ENCODE data around the gene CDH4.

CDH4 gene

GRCh38 chr20:61875996-61876395 lies 623.9 kb downstream of the CDH4 start:
- FAIRE-seq = no peak

DNA sequence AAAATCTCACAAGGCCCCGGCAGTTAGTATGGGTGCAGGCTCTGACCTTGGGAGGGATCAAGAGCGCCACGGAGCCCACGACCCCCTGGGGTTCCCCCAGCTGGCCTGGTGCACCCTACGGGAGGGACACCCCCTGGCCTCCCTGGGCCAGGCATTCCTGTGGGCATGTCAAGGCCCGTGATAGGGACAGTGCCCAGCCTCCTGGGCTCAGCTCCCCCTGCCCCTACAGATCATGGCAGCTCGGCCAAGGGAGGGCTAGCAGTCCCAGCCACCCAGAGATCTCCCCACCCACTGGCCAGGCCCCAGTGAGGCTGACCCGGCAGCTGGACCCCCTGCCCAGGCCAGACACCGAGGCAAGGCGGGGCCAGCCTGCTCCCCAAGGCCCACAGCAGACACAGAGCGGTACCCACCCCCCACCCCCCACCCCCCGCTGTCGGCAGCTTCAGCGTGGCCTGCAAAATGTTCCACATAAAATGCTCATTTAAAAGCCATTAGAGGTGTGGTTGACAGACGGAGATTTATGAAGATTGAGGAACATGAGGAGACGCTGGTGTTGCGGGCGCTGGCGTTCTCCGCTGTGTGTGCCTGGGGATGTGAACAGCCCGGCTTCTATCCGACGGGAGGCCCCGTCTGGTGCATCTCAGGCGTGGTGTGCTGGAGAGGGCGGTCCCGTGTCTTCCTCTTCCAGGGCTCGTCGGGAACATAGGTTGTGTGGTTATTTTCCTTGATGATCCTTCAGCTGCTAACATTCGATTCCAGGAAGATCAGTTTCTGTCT lies 625.1 kb downstream of the CDH4 start:
- no peak for FAIRE-seq

DNA sequence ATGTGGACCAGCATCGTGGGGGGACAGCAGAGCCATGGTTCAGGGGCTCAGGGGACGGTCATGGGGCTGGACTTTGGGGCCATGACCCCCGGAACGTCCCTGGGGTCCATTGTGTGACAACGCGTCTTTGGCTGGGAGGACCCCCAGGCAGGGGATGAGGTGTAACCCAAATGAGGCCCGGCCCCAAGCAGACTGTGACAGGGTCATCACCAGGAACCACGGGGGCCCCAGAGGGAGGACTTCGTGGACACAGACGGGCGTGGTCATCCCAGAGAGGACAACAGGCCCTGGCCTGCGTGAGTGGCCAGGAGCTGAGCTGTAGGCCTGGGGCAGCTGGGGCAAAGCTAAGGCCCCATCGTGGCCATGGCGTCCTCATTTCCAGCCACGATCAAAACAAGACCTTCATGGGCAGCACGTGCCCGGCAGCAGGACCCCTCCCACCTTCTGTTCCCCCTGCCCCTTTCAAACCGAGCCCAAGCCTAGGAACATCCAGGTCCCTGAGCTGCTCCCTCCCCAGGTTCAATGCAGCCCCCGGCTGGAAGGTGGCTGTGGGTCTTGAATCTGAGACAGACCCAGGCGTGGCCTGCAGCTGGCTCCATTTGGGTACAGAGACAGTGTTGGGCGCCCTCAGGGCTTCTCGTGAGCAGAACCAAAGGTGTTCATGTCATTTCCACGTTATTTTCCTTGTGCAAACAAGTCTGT lies 625.9 kb downstream of the CDH4 start:
- FAIRE-seq = no peak

DNA sequence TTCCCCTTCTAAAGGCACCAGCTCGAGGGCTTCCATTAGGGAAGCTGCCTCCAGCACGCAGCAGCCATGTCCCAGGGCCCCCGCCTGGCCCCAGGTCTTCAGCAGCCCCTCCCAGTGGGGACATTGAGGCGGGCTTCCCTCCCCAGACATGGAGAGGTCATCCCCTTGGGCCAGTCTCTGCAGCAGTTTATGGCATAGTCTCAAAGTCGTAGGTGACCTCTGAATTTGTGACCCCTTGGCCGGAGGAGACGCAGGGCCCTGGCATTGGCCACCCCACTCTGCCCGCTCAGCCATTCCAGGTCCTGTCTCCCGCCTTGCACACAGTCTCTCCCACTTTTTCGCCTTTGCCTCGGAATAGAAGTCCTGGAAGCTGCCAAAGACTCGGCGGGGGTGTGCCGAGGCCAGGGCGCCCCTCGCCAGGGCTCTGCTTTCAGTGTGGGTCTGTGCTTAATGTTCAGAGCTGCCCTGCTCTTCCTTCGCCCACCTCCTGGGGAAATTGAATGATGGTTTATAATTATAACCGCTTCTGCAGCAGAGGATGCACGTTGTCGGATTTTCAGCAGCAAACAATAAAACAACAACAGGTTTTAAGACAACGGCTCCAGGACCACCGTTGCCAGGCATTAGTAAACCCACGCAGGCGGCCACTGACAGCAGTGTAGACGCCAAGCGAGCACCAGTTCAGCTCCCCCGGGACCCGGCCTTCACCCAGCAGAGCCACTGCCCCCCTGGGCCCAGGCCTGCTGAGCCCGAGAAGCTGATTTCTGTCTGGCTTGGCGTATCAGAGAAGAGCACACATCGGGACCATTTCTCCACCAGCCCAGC lies 626.6 kb downstream of the CDH4 start:
- FAIRE-seq = no peak

DNA sequence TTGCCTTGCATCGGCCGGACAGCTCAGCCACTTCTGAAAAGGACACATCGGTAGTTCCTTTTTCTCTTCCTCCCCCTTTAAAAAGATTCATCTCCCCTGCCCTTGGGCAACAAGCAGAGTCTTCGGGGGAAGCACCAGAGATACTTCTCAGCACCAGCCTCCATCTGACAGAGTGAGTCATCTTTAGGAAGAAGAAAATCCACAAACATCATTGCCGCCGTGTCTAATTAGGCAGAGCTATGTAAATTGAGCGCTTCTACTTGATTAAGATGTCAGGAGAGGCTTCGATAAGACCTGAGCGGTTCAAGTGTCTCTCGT lies 627.2 kb downstream of the CDH4 start:
- no peak for FAIRE-seq

GRCh38 chr20:61879694-61880093 lies 627.6 kb downstream of the CDH4 start:
- no peak for FAIRE-seq

GRCh38 chr20:61880706-61881105 lies 628.6 kb downstream of the CDH4 start:
- no peak for FAIRE-seq

- no peak for FAIRE-seq
Observed at GRCh38 chr20:61881416-61881815, 629.4 kb downstream of the CDH4 start.

GRCh38 chr20:61881861-61882260 lies 629.8 kb downstream of the CDH4 start:
- FAIRE-seq = no peak

DNA sequence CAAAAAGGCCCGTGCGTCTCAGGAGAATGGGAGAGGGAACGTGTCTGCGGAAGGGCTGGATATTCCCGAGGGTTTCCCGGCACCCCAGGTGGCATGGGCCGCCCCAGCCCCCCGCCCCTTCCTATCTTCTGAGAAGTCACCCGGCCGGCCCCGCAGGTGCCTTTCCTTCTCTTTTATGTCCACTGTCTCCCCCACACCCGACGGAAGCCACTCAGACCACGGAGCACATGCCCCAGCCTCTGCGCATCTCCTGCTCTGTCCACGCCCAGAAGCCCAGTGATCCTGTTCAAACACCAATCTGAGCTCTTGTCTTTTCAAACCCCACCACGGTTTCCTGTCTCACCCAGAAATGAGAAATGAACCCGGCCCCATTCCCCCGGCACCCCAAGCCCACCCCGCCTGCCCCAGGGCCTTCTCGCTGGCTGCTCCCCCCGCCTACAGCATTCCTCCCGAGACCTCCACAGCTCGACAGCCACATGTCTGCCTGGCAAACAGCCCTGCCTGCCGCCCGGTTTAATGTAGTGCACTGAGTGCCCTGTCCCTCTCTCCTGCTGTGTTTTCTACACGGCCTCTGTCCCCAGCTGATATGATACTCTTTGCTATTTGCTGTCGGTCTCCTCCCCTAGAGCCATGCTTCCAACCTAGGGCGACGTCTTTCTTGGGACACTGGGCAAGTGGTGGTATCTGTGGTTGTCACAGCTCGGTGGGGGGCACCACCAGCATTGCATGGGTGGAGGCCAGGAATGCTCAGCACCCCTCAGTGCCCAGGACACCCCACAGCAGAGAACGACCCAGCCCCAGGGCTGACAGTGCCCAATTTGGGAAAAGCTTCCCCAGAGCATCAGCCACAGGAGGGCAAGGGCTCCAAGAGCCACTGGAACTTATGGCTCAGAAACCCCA lies 630.9 kb downstream of the CDH4 start:
- no peak for FAIRE-seq

- FAIRE-seq = no peak
Observed at GRCh38 chr20:61883857-61884393, 631.9 kb downstream of the CDH4 start.

- no peak for FAIRE-seq
Observed at GRCh38 chr20:61884571-61885389, 632.7 kb downstream of the CDH4 start.

- no peak for FAIRE-seq
Observed at GRCh38 chr20:61885759-61886715, 634.0 kb downstream of the CDH4 start.

- no peak for FAIRE-seq
Observed at GRCh38 chr20:61886721-61887595, 634.9 kb downstream of the CDH4 start.

DNA sequence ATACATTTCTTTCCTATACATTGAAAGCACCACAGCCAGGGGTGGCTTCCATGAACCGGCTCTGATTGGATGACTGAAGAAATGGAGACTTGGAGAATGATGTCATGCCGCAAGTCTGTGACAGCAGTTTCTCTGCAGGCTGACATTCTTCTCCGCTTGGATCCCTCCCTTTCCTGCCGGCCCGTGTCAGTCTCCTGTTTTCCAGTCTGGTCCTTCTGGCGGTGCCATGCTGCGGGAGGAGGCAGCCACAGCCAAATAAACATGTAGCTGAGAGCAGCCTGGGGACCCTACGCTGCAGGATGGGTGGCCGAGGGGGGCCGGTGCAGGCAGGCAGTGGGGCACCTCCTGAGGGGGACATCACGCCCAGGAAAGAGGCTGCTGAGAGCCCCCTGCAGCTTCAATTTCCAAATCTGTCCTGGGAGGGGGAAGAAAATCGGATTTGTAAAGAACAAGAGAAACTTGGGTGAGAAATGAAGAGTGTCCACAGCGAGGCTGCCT lies 635.6 kb downstream of the CDH4 start:
- FAIRE-seq = no peak

DNA sequence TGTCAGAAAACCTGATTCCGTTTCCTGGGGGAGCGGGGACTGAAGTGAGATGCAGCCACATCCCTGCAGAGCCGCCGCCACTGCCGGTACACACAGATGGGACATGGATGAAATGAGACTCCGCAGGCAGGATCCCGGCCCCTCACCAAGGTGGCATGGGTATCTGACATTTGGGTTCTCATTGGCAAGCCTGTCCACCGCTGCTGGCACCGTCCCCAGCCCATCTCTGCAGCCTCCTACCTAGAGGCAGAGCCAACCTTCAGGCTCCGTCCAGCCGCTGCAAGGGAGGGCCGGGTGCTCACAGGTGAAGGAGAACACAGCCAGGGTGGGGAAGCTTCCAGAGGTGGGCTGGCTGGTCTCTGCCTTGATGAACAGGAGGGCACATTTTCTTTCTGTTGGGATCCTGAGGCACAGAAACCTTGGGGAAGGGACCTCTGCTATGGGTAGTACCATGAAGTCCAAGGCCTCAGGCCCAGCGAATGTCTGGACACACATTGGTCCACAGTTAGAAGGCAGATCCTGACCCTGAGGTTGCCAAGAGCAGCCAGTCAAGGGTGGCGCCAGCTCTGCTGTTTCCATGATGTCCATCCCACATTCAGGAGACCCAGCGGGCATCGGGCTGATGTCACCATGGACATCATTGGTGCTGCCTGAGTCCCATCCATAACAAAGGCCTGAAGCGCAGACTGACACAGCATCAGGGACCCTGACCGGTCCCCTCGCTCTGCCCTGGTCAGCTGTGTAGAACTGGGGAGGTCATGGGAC lies 636.2 kb downstream of the CDH4 start:
- FAIRE-seq = no peak

DNA sequence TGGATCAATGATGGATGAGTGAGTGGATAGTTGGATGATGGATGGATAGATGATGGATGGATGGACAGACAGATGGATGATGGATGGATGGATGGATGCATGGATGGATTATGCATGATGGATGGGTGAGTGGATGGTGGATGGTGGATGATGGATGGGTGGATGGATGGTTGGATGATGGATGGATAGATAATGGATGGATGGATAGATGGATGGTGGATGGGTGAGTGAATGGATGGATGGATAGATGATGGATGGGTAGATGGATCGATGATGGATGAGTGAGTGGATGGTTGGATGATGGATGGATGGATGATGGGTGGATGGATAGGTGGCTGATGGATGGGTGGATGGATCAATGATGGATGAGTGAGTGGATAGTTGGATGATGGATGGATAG lies 637.6 kb downstream of the CDH4 start:
- FAIRE-seq = no peak

DNA sequence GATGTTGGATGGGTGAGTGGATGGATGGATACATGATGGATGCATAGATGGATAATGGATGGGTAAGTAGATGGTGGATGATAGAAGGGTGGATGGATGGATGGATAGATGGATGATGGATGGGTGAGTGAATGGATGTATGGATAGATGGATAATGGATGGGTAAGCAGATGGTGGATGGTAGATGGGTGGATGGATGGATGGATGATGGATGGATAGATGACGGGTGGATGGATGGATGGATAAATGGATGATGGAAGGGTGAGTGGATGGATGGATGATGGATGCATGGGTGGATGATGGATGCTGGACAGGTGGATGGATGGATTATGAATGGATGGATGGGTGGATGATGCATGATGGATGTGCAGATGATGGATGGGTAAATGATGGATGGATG lies 638.1 kb downstream of the CDH4 start:
- FAIRE-seq = no peak
